Daoy (cell line): ENCODE measurements around the gene GAGE12J. TPM values are rescaled to one million over a fixed set of nuclear protein-coding genes. Genes with fewer than 3 reads are reported as not detected.
A peak's percentile ranks its signal among the peaks of the same experiment; 100 is the strongest.
"Not testable (repeated sequence)": the region's sequence is repeated elsewhere in the genome, so short reads cannot be mapped to it uniquely, and the experiment has no call there.

Experiments used
- DNase-seq: peaks from one replicate; pipeline ENCODE4 v3.0.0-alpha.2; 2015; ENCODE audit warnings: low read depth
- total RNA-seq: library from RNA; depleted of rRNA; stranded (reverse); fragments of >200 nt; shearing (Covaris generic); gene quantifications from 2 replicates; pipeline ENCODE4 v1.2.3, GENCODE V29; 2014; rRNA removed

GAGE12J gene
- total RNA-seq, 1 experiment from 2014 or later, result not detected

DNA sequence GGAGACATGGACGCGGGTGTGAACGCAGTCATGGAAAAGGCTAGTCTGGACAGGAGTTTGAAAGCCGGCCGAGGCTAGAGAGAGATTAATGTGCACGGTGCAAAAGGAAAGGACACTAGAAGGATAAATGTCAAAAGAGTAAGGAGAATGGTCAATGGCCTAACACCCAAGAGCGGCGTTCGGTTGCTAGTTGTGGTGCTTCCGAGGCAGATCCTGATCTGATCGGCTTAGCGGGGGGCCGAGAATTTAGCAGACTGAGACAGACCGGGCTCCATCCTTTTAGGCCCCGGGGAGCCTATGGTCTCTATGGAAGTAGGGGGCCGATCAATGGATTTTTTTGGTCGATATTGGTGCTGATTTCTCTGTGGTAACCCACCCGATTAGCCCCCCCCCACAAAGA lies 11.5 kb upstream of the GAGE12J start:
- DNase-seq, result no peak

DNA sequence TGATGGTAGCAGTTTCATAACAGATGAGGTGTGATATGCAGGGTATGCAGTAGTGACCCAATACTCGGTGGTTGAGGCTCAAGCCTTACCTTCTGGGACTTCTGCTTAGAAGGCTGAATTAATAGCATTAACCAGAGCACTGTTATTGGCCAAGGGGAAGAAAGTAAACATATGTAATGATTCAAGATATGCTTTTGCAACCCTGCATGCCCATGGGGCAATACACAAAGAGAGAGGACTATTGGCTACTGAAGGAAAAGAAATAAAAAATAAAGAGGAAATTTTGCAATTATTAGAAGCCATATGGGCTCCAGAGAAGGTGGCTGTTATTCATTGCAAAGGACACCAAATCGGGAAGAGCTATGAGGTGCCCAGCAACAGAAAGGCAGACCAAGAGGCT lies 9.7 kb upstream of the GAGE12J start:
- DNase-seq, result no peak

DNA sequence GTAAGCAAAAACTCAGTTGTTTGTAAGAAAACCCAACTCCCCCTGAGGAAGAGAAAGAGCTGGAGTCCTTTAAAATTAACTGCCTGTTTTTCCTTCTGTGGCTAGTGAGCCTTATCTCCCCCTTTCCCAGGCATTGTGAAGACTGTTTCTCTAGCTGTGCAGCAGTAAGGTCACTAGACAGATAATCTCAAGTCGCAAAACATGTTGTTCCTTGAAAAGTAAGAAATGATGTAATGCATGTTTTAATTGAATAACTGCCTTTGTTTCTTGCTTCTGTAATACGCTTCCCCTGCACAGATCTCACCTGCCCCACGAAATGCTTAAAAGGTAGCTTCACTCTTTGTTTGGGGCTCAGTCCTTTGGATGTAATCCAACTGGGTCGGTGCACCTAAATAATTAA lies 5.8 kb upstream of the GAGE12J start:
- no peak for DNase-seq

DNA sequence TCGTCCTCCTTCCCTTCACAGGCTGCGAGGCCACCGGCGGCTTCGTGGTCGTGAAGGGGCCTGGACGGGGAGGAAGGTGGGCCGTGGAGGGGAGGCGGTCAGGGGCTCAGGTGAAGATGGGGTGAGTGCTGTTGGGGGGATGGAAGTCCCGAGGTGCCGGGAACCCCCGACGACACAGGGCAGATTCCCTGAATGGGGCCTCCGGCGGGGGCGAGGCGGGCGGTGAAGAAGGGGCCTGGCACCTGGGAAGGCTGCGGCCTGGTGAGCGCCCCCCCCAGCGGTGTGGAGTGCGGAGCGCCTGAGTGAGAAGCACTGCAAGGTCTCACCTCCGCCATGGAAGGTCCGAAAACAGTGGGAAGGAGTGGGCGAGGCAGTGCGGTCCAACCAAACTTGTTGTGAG lies 429 bp downstream of the GAGE12J start:
- not testable (repeated sequence) for DNase-seq

DNA sequence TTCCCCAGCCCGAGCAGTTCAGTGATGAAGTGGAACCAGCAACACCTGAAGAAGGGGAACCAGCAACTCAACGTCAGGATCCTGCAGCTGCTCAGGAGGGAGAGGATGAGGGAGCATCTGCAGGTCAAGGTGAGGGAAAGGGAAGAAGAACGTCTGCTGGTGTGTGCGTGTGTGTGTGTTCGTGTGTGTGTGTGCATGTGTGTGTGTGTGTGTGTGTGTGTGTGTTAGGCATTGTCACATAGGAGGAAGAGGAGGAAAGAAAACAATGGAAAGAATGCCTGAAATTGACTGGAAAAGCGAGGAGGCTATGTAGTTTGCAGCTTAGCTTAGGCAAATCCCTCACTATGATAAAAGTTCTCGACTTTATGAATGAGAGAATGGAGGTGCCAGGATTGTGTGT lies 1.9 kb downstream of the GAGE12J start:
- DNase-seq, result not testable (repeated sequence)

DNA sequence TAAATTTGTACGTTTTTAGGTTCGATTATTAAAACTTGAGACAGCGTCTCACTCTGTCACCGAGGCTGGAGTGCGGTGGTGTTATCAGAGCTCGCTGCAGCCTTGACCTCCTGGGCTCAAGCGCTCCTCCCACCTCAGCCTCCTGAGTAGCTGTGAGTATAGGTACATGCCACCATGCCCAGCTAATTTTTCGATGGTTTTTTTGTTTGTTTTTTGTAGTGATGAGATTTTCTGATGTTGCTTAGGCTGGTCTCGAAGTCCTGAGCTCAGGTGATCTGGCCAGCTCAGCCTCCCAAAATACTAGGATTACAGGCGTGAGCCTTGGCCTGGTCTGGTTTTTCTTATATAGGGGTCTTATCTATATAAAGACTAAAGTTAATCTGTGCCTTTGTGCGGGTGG lies 8.6 kb downstream of the GAGE12J start:
- not testable (repeated sequence) for DNase-seq

DNA sequence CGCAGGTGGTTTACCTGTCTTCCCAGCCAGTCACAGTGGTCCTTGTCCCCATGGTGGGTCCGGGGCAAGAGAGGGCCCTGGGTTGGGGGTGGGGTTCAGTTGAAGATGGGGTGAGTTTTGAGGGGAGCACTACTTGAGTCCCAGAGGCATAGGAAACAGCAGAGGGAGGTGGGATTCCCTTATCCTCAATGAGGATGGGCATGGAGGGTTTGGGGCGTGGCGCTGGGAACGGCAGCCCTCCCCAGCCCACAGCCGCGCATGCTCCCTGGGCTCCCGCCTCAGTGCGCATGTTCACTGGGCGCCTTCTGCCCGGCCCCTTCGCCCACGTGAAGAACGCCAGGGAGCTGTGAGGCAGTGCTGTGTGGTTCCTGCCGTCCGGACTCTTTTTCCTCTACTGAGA lies 9.4 kb downstream of the GAGE12J start, which contains the start of gene GAGE13:
Gene GAGE13, plus strand, starts transcription at position 301 of the 400 bp plus-strand sequence. CDS start 1,156 bp downstream, outside the sequence.
- not testable (repeated sequence) for DNase-seq

DNA sequence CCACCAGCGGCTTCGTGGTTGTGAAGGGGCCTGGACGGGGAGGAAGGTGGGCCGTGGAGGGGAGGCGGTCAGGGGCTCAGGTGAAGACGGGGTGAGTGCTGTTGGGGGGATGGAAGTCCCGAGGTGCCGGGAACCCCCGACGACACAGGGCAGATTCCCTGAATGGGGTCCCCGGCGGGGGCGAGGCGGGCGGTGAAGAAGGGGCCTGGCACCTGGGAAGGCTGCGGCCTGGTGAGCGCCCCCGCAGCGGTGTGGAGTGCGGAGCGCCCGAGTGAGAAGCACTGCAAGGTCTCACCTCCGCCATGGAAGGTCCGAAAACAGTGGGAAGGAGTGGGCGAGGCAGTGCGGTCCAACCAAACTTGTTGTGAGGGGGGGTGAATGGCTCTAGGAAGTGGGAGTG lies 10.0 kb downstream of the GAGE12J start:
- not testable (repeated sequence) for DNase-seq

DNA sequence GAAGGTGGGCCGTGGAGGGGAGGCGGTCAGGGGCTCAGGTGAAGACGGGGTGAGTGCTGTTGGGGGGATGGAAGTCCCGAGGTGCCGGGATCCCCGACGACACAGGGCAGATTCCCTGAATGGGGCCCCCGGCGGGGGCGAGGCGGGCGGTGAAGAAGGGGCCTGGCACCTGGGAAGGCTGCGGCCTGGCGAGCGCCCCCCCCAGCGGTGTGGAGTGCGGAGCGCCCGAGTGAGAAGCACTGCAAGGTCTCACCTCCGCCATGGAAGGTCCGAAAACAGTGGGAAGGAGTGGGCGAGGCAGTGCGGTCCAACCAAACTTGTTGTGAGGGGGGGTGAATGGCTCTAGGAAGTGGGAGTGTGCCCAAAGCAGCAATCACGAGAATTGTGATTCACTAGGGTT lies 19.6 kb downstream of the GAGE12J start:
- not testable (repeated sequence) for DNase-seq

DNA sequence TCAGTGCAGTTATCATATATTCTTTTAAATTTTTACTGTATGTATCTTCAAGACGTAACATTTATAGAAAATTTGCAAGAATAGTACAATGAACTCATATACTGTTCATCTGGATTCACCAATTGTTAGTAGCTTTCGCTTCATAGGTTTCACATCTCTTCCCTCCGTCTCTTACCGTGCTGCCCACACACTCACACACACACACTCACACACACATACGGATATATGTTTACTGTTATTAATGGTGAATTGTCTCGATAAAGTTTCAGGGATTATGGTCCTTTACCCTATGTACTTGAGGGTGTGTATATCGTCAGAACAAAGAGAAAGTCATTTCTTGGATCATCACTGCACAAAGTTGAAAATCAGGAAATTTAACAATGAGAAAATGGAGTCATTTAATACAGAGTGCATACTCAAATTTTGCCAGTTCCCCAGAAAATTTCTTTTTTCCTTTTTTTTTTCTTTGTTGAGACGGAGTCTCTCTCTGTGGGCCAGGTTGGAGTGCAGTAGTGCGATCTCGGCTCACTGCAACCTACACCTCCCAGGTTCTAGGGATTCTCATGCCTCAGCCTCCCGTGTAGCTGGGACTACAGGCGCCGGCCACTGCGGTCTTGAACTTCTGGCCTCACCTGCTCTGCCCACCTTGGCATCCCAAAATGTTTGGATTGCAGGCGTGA lies 22.8 kb downstream of the GAGE12J start:
- DNase-seq, result peak; percentile 7

DNA sequence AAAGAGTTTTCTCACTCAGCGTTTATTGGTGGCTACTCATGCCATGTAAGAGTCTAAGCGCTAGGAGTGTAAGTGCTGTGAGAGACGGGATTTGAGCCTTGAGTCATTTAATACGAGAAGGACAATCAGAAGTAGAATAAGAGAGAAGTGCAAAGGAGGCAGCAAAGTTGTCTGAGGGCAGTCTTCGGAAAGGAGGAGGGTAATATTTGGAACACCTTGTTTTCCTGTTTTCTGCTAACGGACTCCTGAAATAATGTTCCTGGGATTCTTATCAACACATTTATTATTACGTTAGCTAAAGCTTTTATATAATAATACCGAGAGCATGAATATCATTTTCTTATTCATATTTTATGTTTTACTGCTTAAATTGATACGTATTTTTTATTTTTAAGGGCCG lies 23.6 kb downstream of the GAGE12J start:
- DNase-seq, result not testable (repeated sequence)

DNA sequence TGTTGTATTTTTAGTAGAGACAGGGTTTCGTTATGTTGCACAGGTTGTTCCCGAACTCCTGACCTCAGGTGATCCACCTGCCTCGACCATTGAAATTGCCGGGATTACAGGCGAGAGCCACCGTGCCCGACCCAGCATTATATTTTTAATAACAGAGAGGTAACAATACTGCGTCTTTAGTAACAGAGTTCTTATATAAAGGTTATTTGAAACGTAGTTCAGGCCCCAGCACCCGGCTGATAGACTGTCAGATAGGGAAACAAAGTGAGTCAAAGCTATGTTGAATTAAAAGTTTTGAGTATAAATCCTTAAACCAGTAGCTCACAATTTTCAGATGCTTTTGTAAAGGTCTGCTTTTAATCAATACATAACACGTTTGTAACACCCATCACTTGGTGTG lies 24.3 kb downstream of the GAGE12J start:
- DNase-seq, result not testable (repeated sequence)

Other genes with a start within 250 kb of the GAGE12J start
- gene PRAF2, start 248.0 kb upstream of the GAGE12J start, total RNA-seq, result 3.4 and 3.5 TPM in 2 replicates
- 20.3 and 41.1 TPM in 2 replicates for gene WDR45, start 242.2 kb upstream of the GAGE12J start, total RNA-seq
- gene GPKOW, start 198.3 kb upstream of the GAGE12J start, total RNA-seq, result 24.5 and 28.2 TPM in 2 replicates
- gene MAGIX, start 159.3 kb upstream of the GAGE12J start, total RNA-seq, result 0.12 and 2.5 TPM in 2 replicates
- gene PLP2, start 150.1 kb upstream of the GAGE12J start, total RNA-seq, result 28.6 and 34.3 TPM in 2 replicates
- gene PRICKLE3, start 135.7 kb upstream of the GAGE12J start, total RNA-seq, result 5.6 and 12.4 TPM in 2 replicates
- 7.5 and 7.6 TPM in 2 replicates for gene SYP, start 121.8 kb upstream of the GAGE12J start, total RNA-seq
- not detected in 2 replicates for gene CACNA1F, start 88.7 kb upstream of the GAGE12J start, total RNA-seq
- gene CCDC22, start 86.6 kb upstream of the GAGE12J start, total RNA-seq, result 12.3 and 12.4 TPM in 2 replicates
- gene FOXP3, start 57.3 kb upstream of the GAGE12J start, total RNA-seq, result not detected in 2 replicates
- 6.5 and 7.2 TPM in 2 replicates for gene PPP1R3F, start 52.2 kb upstream of the GAGE12J start, total RNA-seq
- not detected in 2 replicates for gene GAGE10, start 18.4 kb upstream of the GAGE12J start, total RNA-seq
- gene GAGE13, start 9.5 kb downstream of the GAGE12J start, total RNA-seq, result 12.3 and 21.8 TPM in 2 replicates
- gene GAGE12C, start 210.1 kb downstream of the GAGE12J start, total RNA-seq, result not detected in 2 replicates
- gene GAGE12D, start 219.7 kb downstream of the GAGE12J start, total RNA-seq, result not detected in 2 replicates
- gene GAGE12E, start 229.3 kb downstream of the GAGE12J start, total RNA-seq, result not detected in 2 replicates
- 2.2 and 2.8 TPM in 2 replicates for gene GAGE12F, start 238.8 kb downstream of the GAGE12J start, total RNA-seq
- gene GAGE12G, start 248.4 kb downstream of the GAGE12J start, total RNA-seq, result 1.9 and 2.8 TPM in 2 replicates